GM21723 (cell line): ENCODE data around the gene PARD3.

Experiments
- ATAC-seq: cut with Tn5 transposase; IDR thresholded peaks from one replicate; pipeline ENCODE4 v1.9.1; 2021; ENCODE audit warnings: mild to moderate bottlenecking, moderate library complexity; ENCODE audit not compliant: unreplicated experiment

Gene PARD3

DNA sequence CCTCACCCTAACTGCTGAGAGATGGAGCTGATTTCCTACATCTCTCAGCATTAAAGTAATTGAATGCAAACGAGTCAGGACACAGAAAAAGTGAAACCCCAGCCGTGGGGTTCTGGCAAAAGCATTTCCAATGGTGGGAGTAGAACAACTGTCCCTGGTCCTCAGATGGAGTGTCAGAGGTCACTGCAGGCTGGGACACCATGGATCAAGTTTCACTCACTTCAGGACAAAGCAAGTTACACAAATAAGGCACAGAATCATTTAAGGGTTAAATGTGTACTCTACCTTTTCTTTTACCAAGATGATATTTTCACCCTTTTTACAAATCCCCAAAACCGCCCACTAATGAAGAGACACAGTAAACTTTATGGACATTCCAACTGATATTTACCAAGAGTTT lies 607.8 kb downstream of the PARD3 start:
- ATAC-seq = no peak

GRCh38 chr10:34206935-34207268 lies 608.2 kb downstream of the PARD3 start:
- ATAC-seq = no peak

DNA sequence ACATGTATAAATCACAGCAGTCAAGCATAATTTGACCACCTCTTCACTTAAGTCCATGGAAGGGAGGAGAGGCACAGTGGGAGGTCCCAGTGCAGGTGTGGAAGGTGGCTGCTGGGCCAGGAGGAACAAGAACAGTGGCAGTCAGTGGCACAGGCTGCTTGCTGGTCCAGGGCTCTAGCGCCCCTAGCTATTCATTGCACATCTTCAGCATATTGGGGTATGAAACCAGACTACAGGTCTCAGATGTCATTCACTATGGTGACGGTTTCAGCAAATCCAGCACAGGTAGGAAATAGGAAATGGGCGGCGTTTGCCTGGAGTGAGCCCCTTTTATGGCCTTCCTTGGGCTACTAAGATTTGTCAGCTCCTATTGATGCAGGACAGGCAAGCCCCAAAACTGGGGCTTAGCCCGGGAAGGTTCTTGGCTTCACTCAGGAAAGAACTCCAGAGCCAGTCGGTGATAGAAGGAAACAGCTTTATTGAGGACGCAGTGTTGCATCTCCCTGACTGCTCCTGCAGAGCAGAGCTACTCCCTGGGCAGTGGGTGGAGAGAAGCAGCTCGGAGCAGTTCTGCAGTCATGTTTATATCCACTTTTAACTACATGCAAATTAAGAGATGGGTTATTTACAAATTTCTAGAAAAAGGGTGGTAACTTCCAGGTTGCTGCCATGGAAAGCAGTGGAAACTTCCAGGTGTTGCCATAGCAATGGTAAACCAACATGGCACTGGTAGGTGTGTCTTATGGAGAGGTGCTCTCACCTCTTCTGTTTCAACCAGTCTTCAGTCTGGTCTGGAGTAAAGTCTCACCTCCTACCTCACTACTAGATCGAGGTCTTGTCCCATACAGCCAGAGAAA lies 608.8 kb downstream of the PARD3 start:
- no peak for ATAC-seq

GRCh38 chr10:34205452-34205851 lies 609.6 kb downstream of the PARD3 start:
- ATAC-seq = no peak

DNA sequence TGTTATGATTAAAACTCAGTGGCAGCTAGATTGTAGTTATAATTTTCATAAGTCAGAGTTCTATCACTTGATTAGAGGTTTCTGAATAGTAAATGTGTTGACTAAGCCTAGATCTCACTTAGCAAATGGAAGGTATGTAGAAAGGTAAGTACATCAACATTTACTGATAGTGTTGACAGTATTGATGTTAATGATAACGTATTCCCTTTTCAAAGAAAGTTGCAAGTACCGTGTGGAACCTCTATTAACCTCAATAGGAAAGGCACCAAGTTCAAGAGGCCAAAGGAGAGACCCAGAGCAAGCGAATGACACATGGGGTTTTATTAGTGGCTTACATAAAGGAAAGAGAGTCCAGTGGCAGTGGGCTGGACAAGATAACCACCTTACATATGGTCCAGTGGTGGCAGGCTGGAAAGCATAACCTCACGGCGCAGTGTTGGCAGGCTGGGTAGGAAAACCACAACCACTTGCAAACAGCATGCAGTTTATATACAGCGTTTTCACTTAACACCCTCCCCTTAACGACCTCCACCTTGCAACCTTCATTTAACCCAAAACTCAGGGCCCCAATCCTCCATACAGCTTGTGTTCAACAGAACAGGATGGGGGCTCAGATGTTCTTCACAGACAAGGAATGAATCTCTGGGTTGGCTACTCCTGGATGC lies 611.0 kb downstream of the PARD3 start:
- ATAC-seq = no peak

DNA sequence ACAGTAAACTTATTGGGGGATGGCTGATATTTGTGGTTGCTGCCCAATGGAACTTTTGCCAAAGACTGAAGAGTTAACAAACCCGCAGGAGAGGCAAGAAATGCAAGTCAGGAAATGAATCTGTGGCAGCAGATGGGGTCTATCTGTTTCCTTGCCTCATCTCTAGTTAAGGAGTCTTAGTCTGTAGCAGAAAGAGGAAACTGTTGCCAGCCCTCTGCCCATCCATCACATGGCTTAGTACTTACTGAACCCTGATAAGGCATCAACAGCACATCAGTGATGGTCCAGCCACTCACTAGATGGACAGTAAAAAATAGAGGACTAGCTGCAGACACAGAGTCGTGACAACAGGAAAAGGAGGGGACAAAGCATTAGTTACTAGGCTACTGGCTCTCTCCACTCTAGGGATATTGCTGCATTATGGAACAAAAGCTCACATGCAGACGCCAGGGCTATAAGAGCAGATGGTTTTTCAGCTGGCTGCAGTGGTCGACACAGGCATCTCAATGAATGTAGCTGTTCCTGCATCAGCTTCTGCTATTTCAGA lies 614.7 kb downstream of the PARD3 start:
- ATAC-seq = no peak

DNA sequence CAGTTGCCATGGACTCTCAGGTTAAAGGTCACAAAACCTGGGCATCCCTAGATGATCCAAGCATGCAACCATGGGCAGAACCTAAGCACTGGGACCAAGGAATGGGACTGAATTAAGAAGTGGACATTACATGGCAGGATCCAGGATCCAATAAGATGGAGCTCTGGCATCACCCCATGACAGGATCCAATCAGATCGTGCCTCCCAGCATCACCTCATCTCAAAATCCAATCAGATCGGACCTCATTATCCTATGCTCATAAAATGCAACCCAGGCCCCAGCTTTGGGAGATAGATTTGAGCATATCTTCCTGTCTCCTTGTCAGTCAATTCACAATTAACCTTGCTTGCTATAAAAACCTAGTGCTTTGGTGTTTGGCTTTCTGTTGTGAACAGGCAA lies 616.1 kb downstream of the PARD3 start:
- ATAC-seq = no peak

GRCh38 chr10:34196058-34196433 lies 619.0 kb downstream of the PARD3 start:
- no peak for ATAC-seq

DNA sequence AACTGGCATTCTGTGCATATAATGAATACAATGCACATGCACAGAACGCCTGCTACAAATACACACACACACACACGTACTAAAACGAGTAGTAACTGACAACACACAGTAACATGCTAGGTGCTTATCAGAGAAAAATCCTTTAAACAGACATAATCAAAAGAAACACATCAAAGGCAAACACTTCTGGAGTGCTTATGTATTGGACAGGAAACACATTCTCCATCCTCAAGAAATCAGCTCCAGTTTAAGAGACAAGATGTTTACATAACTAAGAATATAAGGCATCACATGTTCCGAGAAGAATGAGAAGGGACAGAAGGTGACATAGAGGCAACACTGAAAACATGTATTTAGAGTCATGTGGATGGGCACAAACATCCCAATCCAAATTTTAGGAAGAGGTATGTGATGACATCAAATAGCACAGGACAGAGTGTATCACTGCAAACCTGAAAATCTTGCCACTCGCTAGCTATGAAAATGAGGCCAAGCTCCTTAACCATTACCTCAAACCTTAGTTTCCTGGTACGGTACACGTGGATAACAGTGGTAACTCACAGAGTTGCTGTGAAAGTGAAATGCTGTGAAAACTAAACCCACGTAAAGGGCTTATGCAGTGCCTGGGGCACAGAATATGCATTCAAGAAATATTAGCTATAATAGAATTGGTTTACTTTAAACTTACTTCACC lies 619.6 kb downstream of the PARD3 start:
- ATAC-seq = no peak

DNA sequence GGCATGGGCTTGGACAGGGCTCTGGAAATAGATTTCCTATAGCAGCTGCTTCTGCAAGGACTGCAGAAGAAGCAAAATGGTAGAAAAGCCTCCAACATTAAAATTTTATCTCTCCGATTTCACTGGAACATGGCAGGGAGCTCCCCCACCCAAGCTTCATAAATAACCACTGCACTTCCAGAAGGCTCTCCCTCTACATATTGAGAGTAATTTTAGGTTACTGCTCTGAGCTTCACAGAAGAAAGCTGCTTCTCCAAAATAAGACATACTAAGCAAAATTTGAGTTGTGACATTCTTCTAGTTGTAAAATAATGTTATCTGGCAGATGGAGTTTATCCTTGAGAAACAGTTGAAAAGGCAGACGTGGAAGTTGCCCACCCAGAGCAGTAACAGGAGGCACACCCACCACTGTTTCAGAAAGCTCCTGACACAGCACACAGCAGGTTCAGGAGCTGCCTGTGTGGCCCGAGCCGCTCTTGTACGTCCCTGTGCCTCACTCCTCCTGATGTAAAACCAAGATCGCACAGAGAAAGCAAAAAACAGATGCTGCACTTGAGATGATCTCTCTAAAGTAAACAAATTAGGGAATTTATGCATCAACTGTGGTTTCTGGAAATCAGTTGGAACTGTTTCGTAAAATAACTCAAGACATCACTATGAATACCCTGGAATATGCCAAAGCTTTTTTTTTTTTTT lies 621.0 kb downstream of the PARD3 start:
- no peak for ATAC-seq

GRCh38 chr10:34192646-34193045 lies 622.5 kb downstream of the PARD3 start:
- no peak for ATAC-seq

DNA sequence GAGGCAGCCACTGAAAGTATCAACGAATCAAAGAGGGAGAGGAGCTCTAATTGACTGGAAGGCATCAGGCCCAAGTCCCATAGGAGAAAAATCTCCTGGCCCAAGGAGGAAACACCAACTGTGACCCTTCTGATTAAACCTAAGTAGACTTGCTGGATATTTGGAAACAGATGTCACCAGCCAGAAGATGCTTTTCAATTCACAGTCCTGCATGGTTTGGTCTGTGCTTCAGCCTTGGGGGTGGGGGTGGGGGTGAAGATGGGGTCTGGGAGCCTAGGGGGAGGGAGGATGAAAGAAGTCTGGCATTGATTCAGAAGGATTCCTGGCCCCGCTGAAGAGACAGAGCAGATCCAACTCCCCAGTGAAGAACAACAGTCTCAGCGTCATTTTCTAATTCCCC lies 623.7 kb downstream of the PARD3 start:
- no peak for ATAC-seq

GRCh38 chr10:34190580-34190979 lies 624.5 kb downstream of the PARD3 start:
- no peak for ATAC-seq

DNA sequence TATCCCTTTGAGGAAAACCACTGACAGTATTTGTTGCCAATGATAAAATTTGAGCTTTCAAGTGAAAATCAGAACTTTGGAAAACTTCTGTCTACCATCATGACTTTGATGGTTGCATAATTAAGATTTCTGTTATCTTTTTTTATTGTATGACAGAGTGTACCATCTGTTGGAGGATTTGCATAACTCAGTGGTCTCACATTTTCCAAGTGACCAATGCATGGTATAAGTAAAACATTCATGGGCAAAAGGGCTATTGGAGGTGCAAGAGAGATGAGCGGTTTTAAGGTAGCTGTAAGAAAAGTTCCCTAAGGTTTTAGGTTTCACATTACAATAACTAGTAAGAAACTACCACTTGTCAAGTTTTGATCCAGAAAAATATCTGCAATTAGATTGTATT lies 625.3 kb downstream of the PARD3 start:
- ATAC-seq = no peak

GRCh38 chr10:34188221-34188620 lies 626.9 kb downstream of the PARD3 start:
- ATAC-seq = no peak

DNA sequence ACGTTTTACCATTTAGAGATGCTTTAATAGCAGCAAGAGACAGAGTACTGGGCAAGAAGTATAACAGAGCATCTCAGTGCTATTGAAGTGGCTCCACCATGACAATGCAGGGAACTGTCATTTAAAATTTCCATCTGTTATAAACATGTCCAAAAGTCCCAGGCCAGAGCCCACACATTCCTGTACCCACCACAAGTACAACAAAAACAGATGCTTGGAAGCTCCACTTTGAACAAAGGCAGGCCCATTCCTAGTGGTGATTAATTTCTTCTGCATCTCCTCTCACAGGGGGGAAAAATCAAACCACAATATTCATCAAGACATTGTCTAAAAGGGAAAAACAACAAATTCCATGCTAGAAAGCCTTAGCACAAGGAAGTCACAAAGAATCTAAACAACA lies 627.9 kb downstream of the PARD3 start:
- ATAC-seq = no peak

DNA sequence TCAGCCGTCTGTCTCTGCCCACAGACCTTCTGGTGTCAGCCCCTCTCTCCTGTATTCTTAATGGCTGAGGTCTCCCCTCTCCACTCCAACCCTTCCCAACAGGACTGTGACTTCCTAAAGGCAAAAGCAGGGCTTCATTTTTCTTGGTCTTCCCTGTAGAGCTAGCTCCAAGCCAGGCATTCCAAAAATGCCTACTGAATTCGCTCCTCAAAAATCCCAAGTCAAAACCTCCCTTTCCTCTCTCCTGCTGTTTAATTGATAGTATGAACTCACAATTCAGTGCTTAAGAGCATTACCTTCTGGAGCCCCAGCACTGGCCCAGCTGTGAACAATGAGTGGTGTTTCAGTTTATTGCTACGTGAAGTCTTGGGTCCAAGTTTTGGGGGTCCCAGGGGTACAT lies 628.4 kb downstream of the PARD3 start:
- ATAC-seq = no peak

GRCh38 chr10:34185998-34186397 lies 629.1 kb downstream of the PARD3 start:
- ATAC-seq = no peak

DNA sequence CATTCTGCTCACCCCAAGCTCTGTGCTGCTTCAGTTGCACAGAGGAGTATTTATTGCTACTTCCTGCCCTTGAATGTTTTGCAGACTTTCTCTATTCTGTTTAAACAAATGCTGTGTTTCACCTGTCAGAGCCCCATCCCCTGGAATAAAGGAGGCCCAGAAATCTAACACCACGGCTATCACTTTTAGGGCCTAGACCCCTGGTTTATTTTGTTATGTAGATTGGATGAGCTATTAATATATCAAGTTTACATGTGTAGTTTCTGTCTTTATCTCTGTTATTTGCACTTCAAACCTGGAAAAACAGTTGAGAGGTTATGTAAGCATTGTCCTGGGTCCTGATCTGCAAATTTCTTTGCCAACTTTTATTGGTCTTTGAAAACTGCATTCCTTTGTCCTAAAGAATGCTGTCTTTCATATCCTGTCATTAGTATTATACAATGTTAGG lies 630.1 kb downstream of the PARD3 start:
- ATAC-seq = no peak

GRCh38 chr10:34184397-34184796 lies 630.7 kb downstream of the PARD3 start:
- ATAC-seq = no peak
